GM12878 (cell line): ENCODE data around the gene WNT9A. TPM values are rescaled to one million over a fixed set of nuclear protein-coding genes. Genes with fewer than 3 reads are reported as not detected.

Experiments
- ATAC-seq: fragments of 200-7000 bp; cut with Tn5 transposase; 3 replicates; pipeline ENCODE4 v1.9.1; 2020; ENCODE audit warnings: mild to moderate bottlenecking, moderate library complexity
- BruUV-seq: library from RNA; stranded (reverse); fragments of 400-500 nt; replicated peaks from 2 replicates; lab custom pipeline; 2021; lab: Mats Ljungman, UMichigan
- CTCF ChIA-PET: fragments of 300-600 bp; sonication (Branson Sonifier 250); formaldehyde crosslinking; extraction: SDS; loops from one replicate; lab custom pipeline; 2021; ENCODE audit warnings: inconsistent platforms; lab: Yijun Ruan, JAX
- POLR2A ChIA-PET: fragments of 350-600 bp; formaldehyde crosslinking; extraction: SDS; loops from one replicate; lab custom pipeline; 2021; ENCODE audit warnings: inconsistent platforms; lab: Charles Lee
- RAD21 ChIA-PET: fragments of 300-600 bp; sonication (Branson Sonifier 250); formaldehyde crosslinking; loops from one replicate; lab custom pipeline; 2023; ENCODE audit warnings: antibody characterized with exemption; ENCODE audit not compliant: unreplicated experiment; lab: Charles Lee
- SMC1A ChIA-PET: fragments of 300-600 bp; sonication (Branson Sonifier 250); formaldehyde crosslinking; loops from one replicate; lab custom pipeline; 2023; ENCODE audit not compliant: unreplicated experiment, uncharacterized antibody; lab: Charles Lee
- DNase-seq: peaks from one replicate; pipeline ENCODE4 v3.0.0-alpha.2; 2011; ENCODE audit warnings: low read depth, low spot score
- FAIRE-seq: peaks from 3 replicates; lab custom pipeline; 2011; peaks lifted over from hg19 to GRCh38; lab: Jason Lieb, UNC
- H2AFZ ChIP-seq: 2 replicates; pipeline ENCODE4 v1.6.0; 2011; ENCODE audit warnings: low read depth, low read length, control low read depth; ENCODE audit not compliant: control insufficient read depth
- H3K27ac ChIP-seq: 2 replicates; pipeline ENCODE4 v1.5.1; 2011; ENCODE audit warnings: control low read depth; ENCODE audit not compliant: control insufficient read depth, insufficient read depth
- H3K27me3 ChIP-seq, 2 experiments: replicated peaks in 1 of 2; 2 replicates each; pipeline versions ENCODE4 v1.6.0 to v1.6.1; 2011; ENCODE audit warnings: low read length in 1 of 2; ENCODE audit not compliant: control insufficient read depth in 2 of 2, insufficient read depth in 2 of 2
- H3K36me3 ChIP-seq, 2 experiments: 2 replicates each; pipeline ENCODE4 v1.5.1; 2011; ENCODE audit warnings: low read length in 1 of 2; ENCODE audit not compliant: control insufficient read depth in 2 of 2, insufficient read depth in 2 of 2
- H3K4me1 ChIP-seq: 2 replicates; pipeline ENCODE4 v1.6.1; 2011; ENCODE audit warnings: mild to moderate bottlenecking, low read length, moderate library complexity, mixed read lengths; ENCODE audit not compliant: control insufficient read depth, insufficient read depth
- H3K4me2 ChIP-seq: 2 replicates; pipeline ENCODE4 v1.6.0; 2011; ENCODE audit warnings: control low read depth; ENCODE audit not compliant: control insufficient read depth, insufficient read depth
- H3K4me3 ChIP-seq: fragments of 200-600 bp; sonication (generic); 2 replicates; pipeline ENCODE4 v1.5.1; 2016
- H3K79me2 ChIP-seq: 2 replicates; pipeline ENCODE4 v1.6.0; 2011; ENCODE audit warnings: low read length; ENCODE audit not compliant: control insufficient read depth, insufficient read depth
- H3K9ac ChIP-seq: 2 replicates; pipeline ENCODE4 v1.8.0; 2011; ENCODE audit warnings: low read length, control low read depth, mixed read lengths; ENCODE audit not compliant: control insufficient read depth, insufficient read depth
- H3K9me3 ChIP-seq: replicated peaks from 3 replicates; pipeline ENCODE4 v1.5.1; 2011; ENCODE audit warnings: mild to moderate bottlenecking, low read length; ENCODE audit not compliant: control insufficient read depth, insufficient read depth
- H4K20me1 ChIP-seq: 2 replicates; pipeline ENCODE4 v1.6.0; 2011; ENCODE audit not compliant: control insufficient read depth, insufficient read depth
- ESRRA ChIP-seq: IDR thresholded peaks from 2 replicates; pipeline ENCODE4 v1.6.1; 2012; ENCODE audit warnings: mild to moderate bottlenecking, low read length, improper control_type of control experiment
- NBN ChIP-seq: fragments of 450-650 bp; IDR thresholded peaks from 2 replicates; pipeline ENCODE4 v1.6.1; 2016
- POLR2AphosphoS5 ChIP-seq: IDR thresholded peaks from 2 replicates; pipeline ENCODE4 v1.6.1; 2011; ENCODE audit warnings: mild to moderate bottlenecking, low read length, inconsistent platforms
- RB1 ChIP-seq: fragments of 450-650 bp; formaldehyde crosslinking; IDR thresholded peaks from 2 replicates; pipeline ENCODE4 v1.6.1; 2017; ENCODE audit warnings: mild to moderate bottlenecking, borderline replicate concordance
- SIN3A ChIP-seq: IDR thresholded peaks from 2 replicates; pipeline ENCODE4 v1.6.1; 2012; ENCODE audit warnings: low read depth, low read length, improper control_type of control experiment
- TAF1 ChIP-seq: IDR thresholded peaks from 2 replicates; pipeline ENCODE4 v1.6.1; 2011; ENCODE audit warnings: mild to moderate bottlenecking, low read depth, low read length, borderline replicate concordance
- ZBTB11 ChIP-seq: fragments of 450-650 bp; formaldehyde crosslinking; IDR thresholded peaks from 2 replicates; pipeline ENCODE4 v1.5.0; 2022; ENCODE audit warnings: mild to moderate bottlenecking, missing genetic modification characterization
- ZNF217 ChIP-seq: fragments of 450-650 bp; IDR thresholded peaks from 2 replicates; pipeline ENCODE4 v1.6.1; 2017; ENCODE audit warnings: antibody characterized with exemption, mild to moderate bottlenecking
- ZNF687 ChIP-seq: fragments of 450-650 bp; IDR thresholded peaks from 2 replicates; pipeline ENCODE4 v1.6.1; 2017; ENCODE audit warnings: mild to moderate bottlenecking, moderate library complexity
- WGBS: methylation state at CpG from one replicate; pipeline ENCODE4 v1.1.6; 2016; ENCODE audit warnings: low lambda C conversion rate; ENCODE audit not compliant: insufficient replicate concordance, insufficient coverage; ENCODE audit errors: missing lambda C conversion rate; 5-methylcytosine and 5-hydroxymethylcytosine counted together
- in situ Hi-C: fragments of 300-500 bp; cut with MboI; formaldehyde crosslinking; loops from 9 replicates; pipeline ENCODE4 v1.14.3; 2018; ENCODE audit warnings: mixed read lengths
- intact Hi-C: fragments of 100-400 bp; cut with micrococcal nuclease; formaldehyde crosslinking; loops from one replicate; pipeline ENCODE4 v1.14.2; 2022; ENCODE audit not compliant: unreplicated experiment
- polyA plus RNA-seq, 11 experiments: library from polyadenylated mRNA; depleted of rRNA in 4 of 11; unstranded in 6 of 11; stranded (reverse) in 5 of 11; fragments of >200 nt; fragmentation: Nextera tagmentation in 4 of 11; fragmentation: Illumina TruSeq in 1 of 11; extraction: Ambion mirVana in 4 of 11; extraction: Trizol in 1 of 11; gene quantifications; 1 replicate in 1 of 11; 2 replicates in 10 of 11; pipeline versions ENCODE4 v1.2.1 to v1.2.3, GENCODE V29; 2011 to 2016; ENCODE audit warnings: inconsistent platforms in 2 of 11, missing spikeins in 2 of 11, low read depth in 1 of 11
- total RNA-seq, 4 experiments: library from RNA; depleted of rRNA in 3 of 4; stranded (reverse); fragments of >200 nt in 3 of 4; fragmentation: Illumina TruSeq in 1 of 4; extraction: Trizol in 1 of 4; gene quantifications; 2 replicates each; pipeline versions ENCODE4 v1.2.1 to v1.2.3, GENCODE V29; 2013 to 2021
- TF ChIP-seq, protein P1 (sequence below): IDR thresholded peaks from 2 replicates; pipeline ENCODE4 v1.6.1; 2012; ENCODE audit warnings: low read depth, low read length, improper control_type of control experiment
- TF ChIP-seq, protein P2 (sequence below): fragments of 450-650 bp; formaldehyde crosslinking; IDR thresholded peaks from 2 replicates; pipeline ENCODE4 v1.4.0; 2022; ENCODE audit warnings: mild to moderate bottlenecking, moderate library complexity

WNT9A gene
- total and polyA plus RNA-seq, 10 of the 15 experiments (the other 5 are each of a cell fraction or from before 2014, with no cell fraction given): not detected

GRCh38 chr1:227921461-227922185, 26.1 kb downstream of the WNT9A start (continued):
- TF ChIP-seq TAF1 (no peak), SIN3A (no peak)

DNA sequence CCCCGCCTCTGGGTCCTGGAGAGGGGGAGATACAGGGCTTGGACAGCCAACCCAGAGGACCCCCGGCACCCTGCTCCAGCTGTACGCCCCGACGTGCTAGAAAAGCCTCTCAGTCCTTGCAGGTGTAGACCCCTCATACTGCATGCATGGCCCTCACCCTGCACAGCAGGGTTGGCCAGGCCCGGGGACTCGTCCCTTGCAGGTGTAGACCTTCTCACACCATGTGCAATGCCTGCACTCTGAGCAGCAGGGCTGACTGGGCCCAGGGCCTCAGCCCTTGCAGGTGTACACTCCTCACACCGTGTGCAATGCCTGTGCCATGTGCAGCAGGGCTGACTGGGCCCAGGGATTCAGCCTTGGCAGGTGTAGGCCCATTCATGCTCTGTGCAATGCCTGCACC, 26.8 kb downstream of the WNT9A start:
- FAIRE-seq: no peak
- BruUV-seq: no TSS peak
- no peak for ATAC-seq

More for the DNA sequence above, 26.8 kb downstream of the WNT9A start:
- no peak overlapping the region for H3K4me3 ChIP-seq
- TF ChIP-seq ESRRA (no peak), RB1 (no peak), ZNF687 (no peak), ZNF217 (no peak), POLR2AphosphoS5 (no peak), ZBTB11 (CRISPR knock-in tag) (no peak), NBN (no peak)
- TF ChIP-seq, protein P1, sequence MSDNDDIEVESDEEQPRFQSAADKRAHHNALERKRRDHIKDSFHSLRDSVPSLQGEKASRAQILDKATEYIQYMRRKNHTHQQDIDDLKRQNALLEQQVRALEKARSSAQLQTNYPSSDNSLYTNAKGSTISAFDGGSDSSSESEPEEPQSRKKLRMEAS: no peak
- TF ChIP-seq, protein P2, sequence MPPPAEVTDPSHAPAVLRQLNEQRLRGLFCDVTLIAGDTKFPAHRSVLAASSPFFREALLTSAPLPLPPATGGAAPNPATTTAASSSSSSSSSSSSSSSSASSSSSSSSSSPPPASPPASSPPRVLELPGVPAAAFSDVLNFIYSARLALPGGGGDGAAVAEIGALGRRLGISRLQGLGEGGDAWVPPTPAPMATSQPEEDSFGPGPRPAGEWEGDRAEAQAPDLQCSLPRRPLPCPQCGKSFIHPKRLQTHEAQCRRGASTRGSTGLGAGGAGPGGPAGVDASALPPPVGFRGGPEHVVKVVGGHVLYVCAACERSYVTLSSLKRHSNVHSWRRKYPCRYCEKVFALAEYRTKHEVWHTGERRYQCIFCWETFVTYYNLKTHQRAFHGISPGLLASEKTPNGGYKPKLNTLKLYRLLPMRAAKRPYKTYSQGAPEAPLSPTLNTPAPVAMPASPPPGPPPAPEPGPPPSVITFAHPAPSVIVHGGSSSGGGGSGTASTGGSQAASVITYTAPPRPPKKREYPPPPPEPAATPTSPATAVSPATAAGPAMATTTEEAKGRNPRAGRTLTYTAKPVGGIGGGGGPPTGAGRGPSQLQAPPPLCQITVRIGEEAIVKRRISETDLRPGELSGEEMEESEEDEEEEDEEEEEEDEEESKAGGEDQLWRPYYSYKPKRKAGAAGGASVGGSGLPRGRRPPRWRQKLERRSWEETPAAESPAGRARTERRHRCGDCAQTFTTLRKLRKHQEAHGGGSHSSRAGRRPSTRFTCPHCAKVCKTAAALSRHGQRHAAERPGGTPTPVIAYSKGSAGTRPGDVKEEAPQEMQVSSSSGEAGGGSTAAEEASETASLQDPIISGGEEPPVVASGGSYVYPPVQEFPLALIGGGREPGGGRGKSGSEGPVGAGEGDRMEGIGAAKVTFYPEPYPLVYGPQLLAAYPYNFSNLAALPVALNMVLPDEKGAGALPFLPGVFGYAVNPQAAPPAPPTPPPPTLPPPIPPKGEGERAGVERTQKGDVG (CRISPR knock-in tag): no peak
- TF ChIP-seq, all 136 proteins: peak for 0
- in situ Hi-C loops (no loop called here), intact Hi-C loops (no loop called here)
- WGBS: 33% methylated on average over 8 of the region's 8 CpGs
- no peak overlapping the region for H3K4me2 ChIP-seq
- H3K9ac ChIP-seq: no peak overlapping the region
- H3K27me3 ChIP-seq: no peaks in the 10 kb centered on the region
- no peaks in the 10 kb centered on the region for H3K4me1 ChIP-seq
- CTCF ChIA-PET: no interaction called here
- no peaks in the 10 kb centered on the region for H3K36me3 ChIP-seq
- no peaks in the 10 kb centered on the region for H4K20me1 ChIP-seq
- H2AFZ ChIP-seq: no peak overlapping the region
- no peak for DNase-seq
- POLR2A ChIA-PET: no interaction called here
- H3K27ac ChIP-seq: no peak overlapping the region
- SMC1A ChIA-PET: no interaction called here
- RAD21 ChIA-PET: no interaction called here
- H3K79me2 ChIP-seq: no peaks in the 10 kb centered on the region
- no peaks in the 10 kb centered on the region for H3K9me3 ChIP-seq
